ENCODE results near the gene CAPN2. TPM values are rescaled to one million over a fixed set of nuclear protein-coding genes. Genes with fewer than 3 reads are reported as not detected.

Gene CAPN2
- total and polyA plus RNA-seq, 2 donors (not counting 1 experiment from before 2014, with no cell fraction given): 63.9 to 79.6 TPM

GRCh38 chr1:223780318-223780717 lies 68.0 kb downstream of the CAPN2 start:
- no peaks in the 10 kb centered on the region for H3K4me1 ChIP-seq (ENCODE audit: control insufficient read depth in 2 of 2, insufficient read depth in 2 of 2, low read length in 2 of 2)
- ATAC-seq (ENCODE audit: low read depth): no peak
- Mint-ChIP-seq H3K4me3 (no peak overlapping the region), H3K27me3 (no peaks in the 10 kb centered on the region), H3K27ac (no peak overlapping the region), H3K4me1 (peaks cover 6% of the 10 kb centered on the region), H3K9me3 (ENCODE audit: insufficient read depth) (no peaks in the 10 kb centered on the region)
- no peak for DNase-seq
- WGBS (ENCODE audit: insufficient coverage): 97% methylated on average over 8 of the region's 8 CpGs
- peaks cover 29 to 56% of the 10 kb centered on the region in 2 experiments for H3K36me3 ChIP-seq (replicated peaks in 1 of 2; ENCODE audit: control extremely low read depth in 1 of 2, control insufficient read depth in 1 of 2, extremely low read depth in 1 of 2, insufficient read depth in 2 of 2, low read length in 1 of 2)
- no peak overlapping the region for H2AFZ ChIP-seq (ENCODE audit: insufficient read depth, low read depth, low read length, poor library complexity, severe bottlenecking)
- no peak overlapping the region for H3K4me2 ChIP-seq (replicated peaks; ENCODE audit: low read depth, low read length, poor library complexity, severe bottlenecking)
- ChIA-PET POLR2A (no interaction called here), CTCF (interaction anchor here (0.6 kb wide), 1 partner anchor 529 kb away, joined by 5 read pairs; no protein-coding TSS in a partner anchor)
- TF ChIP-seq EZH2 (IDR thresholded peaks at IDR 0.05; ENCODE audit: borderline replicate concordance, insufficient read depth, low read depth, low read length, poor library complexity, severe bottlenecking) (no peak), CTCF (IDR thresholded peaks at IDR 0.05) (no peak)
- no peaks in the 10 kb centered on the region for H3K9me3 ChIP-seq (ENCODE audit: control extremely low read depth in 1 of 3, control insufficient read depth in 2 of 3, insufficient read depth in 1 of 3, low read length in 2 of 3)
- H4K20me1 ChIP-seq (ENCODE audit: control insufficient read depth, insufficient read depth, low read length, poor library complexity, severe bottlenecking): no peaks in the 10 kb centered on the region
- intact Hi-C loops (cut with micrococcal nuclease): no loop called here
- no peak overlapping the region for H3K9ac ChIP-seq (ENCODE audit: low read length)
- no peaks in the 10 kb centered on the region for H3K27me3 ChIP-seq (replicated peaks in 1 of 4; ENCODE audit: control extremely low read depth in 1 of 4, control insufficient read depth in 3 of 4, insufficient read depth in 4 of 4, low read length in 3 of 4)
- H3K79me2 ChIP-seq (ENCODE audit: control insufficient read depth, insufficient read depth, low read length): no peaks in the 10 kb centered on the region
- H3K4me3 ChIP-seq (ENCODE audit: control extremely low read depth in 1 of 5, extremely low read depth in 1 of 5, insufficient read depth in 1 of 5, low read depth in 2 of 5, low read length in 4 of 5): no peak overlapping the region
- no peak overlapping the region for H3K27ac ChIP-seq (ENCODE audit: low read length in 2 of 2)

- Histone ChIP-seq H2AFZ (ENCODE audit: insufficient read depth, low read depth, low read length, poor library complexity, severe bottlenecking) (no peak overlapping the region), H3K4me2 (replicated peaks; ENCODE audit: low read depth, low read length, poor library complexity, severe bottlenecking) (no peak overlapping the region), H3K4me3 (ENCODE audit: control extremely low read depth in 1 of 5, extremely low read depth in 1 of 5, insufficient read depth in 1 of 5, low read depth in 2 of 5, low read length in 4 of 5) (no peak overlapping the region), H4K20me1 (ENCODE audit: control insufficient read depth, insufficient read depth, low read length, poor library complexity, severe bottlenecking) (no peaks in the 10 kb centered on the region), H3K4me1 (ENCODE audit: control insufficient read depth in 2 of 2, insufficient read depth in 2 of 2, low read length in 2 of 2) (no peaks in the 10 kb centered on the region), H3K27me3 (replicated peaks in 1 of 4; ENCODE audit: control extremely low read depth in 1 of 4, control insufficient read depth in 3 of 4, insufficient read depth in 4 of 4, low read length in 3 of 4) (no peaks in the 10 kb centered on the region), H3K79me2 (ENCODE audit: control insufficient read depth, insufficient read depth, low read length) (no peaks in the 10 kb centered on the region), H3K36me3 (replicated peaks in 1 of 2; ENCODE audit: control extremely low read depth in 1 of 2, control insufficient read depth in 1 of 2, extremely low read depth in 1 of 2, insufficient read depth in 2 of 2, low read length in 1 of 2) (peaks cover 26 to 50% of the 10 kb centered on the region in 2 experiments), H3K9me3 (ENCODE audit: control extremely low read depth in 1 of 3, control insufficient read depth in 2 of 3, insufficient read depth in 1 of 3, low read length in 2 of 3) (no peaks in the 10 kb centered on the region), H3K9ac (ENCODE audit: low read length) (no peak overlapping the region), H3K27ac (ENCODE audit: low read length in 2 of 2) (no peak overlapping the region)
- intact Hi-C loops (cut with micrococcal nuclease): no loop called here
- 20% methylated on average over 4 of the region's 6 CpGs for WGBS (ENCODE audit: insufficient coverage)
- no peak overlapping the region for H3K4me3 Mint-ChIP-seq
- CTCF ChIA-PET: interaction anchor here (0.6 kb wide), 1 partner anchor 528 kb away, joined by 5 read pairs; no protein-coding TSS in a partner anchor
- no peaks in the 10 kb centered on the region for H3K9me3 Mint-ChIP-seq (ENCODE audit: insufficient read depth)
- DNase-seq: no peak
- POLR2A ChIA-PET: no interaction called here
- no peak overlapping the region for H3K27ac Mint-ChIP-seq
- TF ChIP-seq CTCF (IDR thresholded peaks at IDR 0.05): no peak
- ATAC-seq (ENCODE audit: low read depth): no peak
- no peaks in the 10 kb centered on the region for H3K27me3 Mint-ChIP-seq
- H3K4me1 Mint-ChIP-seq: peaks cover 5% of the 10 kb centered on the region
These were observed 68.6 kb downstream of the CAPN2 start for GRCh38 chr1:223780949-223781348.
